ENCODE data around the gene SYCP2.

SYCP2 gene

GRCh38 chr20:59822291-59823029 is 111.0 kb downstream of the SYCP2 start:
- no peak for DNase-seq (ENCODE audit: low spot score)

- DNase-seq (ENCODE audit: low spot score), result no peak
Observed at GRCh38 chr20:59821788-59822187, 111.6 kb downstream of the SYCP2 start.

GRCh38 chr20:59821201-59821600 is 112.2 kb downstream of the SYCP2 start:
- DNase-seq (ENCODE audit: low spot score), result no peak

GRCh38 chr20:59820204-59821041 is 113.0 kb downstream of the SYCP2 start:
- DNase-seq (ENCODE audit: low spot score), result peak; percentile 30

GRCh38 chr20:59819496-59820203 is 113.8 kb downstream of the SYCP2 start:
- DNase-seq (ENCODE audit: low spot score), result no peak

- DNase-seq (ENCODE audit: low spot score), result no peak
Observed at GRCh38 chr20:59818911-59819310, 114.5 kb downstream of the SYCP2 start.

- no peak for DNase-seq (ENCODE audit: low spot score)
Observed at GRCh38 chr20:59817846-59818615, 115.4 kb downstream of the SYCP2 start.

GRCh38 chr20:59817406-59817805 is 116.0 kb downstream of the SYCP2 start:
- no peak for DNase-seq (ENCODE audit: low spot score)

GRCh38 chr20:59816146-59816738 is 117.2 kb downstream of the SYCP2 start:
- DNase-seq (ENCODE audit: low spot score), result no peak

GRCh38 chr20:59814840-59815340 is 118.5 kb downstream of the SYCP2 start:
- DNase-seq (ENCODE audit: low spot score), result no peak

GRCh38 chr20:59813948-59814839 is 119.2 kb downstream of the SYCP2 start:
- no peak for DNase-seq (ENCODE audit: low spot score)
